Measurements from ENCODE around the gene OR5AR1.

DNA sequence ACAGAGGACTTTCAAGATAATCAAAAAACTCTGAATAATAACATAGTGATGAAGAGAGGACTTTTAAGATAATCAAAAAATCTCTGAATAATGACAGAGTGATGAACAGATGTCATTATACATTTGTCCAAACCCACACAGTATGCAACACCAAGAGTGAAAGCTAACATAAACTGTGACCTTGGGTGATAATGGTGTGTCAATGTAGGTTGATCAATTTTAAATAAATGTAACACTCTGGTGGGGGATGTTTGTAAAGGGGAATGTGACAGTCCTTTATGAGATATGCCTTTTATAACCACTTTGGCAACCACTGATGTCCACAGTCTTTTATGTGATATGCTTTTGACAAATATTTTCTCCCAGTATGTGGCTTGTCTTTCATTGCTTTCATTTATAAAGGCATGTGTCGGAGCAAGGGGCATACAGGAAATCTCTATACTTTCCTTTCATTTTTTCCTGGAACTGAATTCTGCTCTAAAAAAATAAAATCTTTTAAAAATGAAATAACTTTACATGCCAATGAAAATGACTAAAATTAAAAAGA, 25.1 kb downstream of the OR5AR1 start:
- no peak for TF ChIP-seq POLR2AphosphoS5 (IDR thresholded peaks at IDR 0.05; ENCODE audit: low read depth, low read length)
- TF ChIP-seq, protein P1, sequence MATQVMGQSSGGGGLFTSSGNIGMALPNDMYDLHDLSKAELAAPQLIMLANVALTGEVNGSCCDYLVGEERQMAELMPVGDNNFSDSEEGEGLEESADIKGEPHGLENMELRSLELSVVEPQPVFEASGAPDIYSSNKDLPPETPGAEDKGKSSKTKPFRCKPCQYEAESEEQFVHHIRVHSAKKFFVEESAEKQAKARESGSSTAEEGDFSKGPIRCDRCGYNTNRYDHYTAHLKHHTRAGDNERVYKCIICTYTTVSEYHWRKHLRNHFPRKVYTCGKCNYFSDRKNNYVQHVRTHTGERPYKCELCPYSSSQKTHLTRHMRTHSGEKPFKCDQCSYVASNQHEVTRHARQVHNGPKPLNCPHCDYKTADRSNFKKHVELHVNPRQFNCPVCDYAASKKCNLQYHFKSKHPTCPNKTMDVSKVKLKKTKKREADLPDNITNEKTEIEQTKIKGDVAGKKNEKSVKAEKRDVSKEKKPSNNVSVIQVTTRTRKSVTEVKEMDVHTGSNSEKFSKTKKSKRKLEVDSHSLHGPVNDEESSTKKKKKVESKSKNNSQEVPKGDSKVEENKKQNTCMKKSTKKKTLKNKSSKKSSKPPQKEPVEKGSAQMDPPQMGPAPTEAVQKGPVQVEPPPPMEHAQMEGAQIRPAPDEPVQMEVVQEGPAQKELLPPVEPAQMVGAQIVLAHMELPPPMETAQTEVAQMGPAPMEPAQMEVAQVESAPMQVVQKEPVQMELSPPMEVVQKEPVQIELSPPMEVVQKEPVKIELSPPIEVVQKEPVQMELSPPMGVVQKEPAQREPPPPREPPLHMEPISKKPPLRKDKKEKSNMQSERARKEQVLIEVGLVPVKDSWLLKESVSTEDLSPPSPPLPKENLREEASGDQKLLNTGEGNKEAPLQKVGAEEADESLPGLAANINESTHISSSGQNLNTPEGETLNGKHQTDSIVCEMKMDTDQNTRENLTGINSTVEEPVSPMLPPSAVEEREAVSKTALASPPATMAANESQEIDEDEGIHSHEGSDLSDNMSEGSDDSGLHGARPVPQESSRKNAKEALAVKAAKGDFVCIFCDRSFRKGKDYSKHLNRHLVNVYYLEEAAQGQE (IDR thresholded peaks at IDR 0.05; ENCODE audit: insufficient read depth in 1 of 2, low read depth in 2 of 2, low read length in 2 of 2): no peak
- no peak for TF ChIP-seq TAF1 (IDR thresholded peaks at IDR 0.05; ENCODE audit: borderline replicate concordance, insufficient read depth, low read length)
- TF ChIP-seq SIN3A (IDR thresholded peaks at IDR 0.05; ENCODE audit: borderline replicate concordance, insufficient read depth, low read length): no peak
- no peak for TF ChIP-seq FOXP2 (optimal IDR thresholded peaks at IDR 0.05; ENCODE audit: borderline replicate concordance, extremely low read depth, extremely low read length, insufficient read depth)
